Measurements from ENCODE around the gene GARRE1.
"Not testable (repeated sequence)": the region's sequence is repeated elsewhere in the genome, so short reads cannot be mapped to it uniquely, and the experiment has no call there.

GARRE1 gene

DNA sequence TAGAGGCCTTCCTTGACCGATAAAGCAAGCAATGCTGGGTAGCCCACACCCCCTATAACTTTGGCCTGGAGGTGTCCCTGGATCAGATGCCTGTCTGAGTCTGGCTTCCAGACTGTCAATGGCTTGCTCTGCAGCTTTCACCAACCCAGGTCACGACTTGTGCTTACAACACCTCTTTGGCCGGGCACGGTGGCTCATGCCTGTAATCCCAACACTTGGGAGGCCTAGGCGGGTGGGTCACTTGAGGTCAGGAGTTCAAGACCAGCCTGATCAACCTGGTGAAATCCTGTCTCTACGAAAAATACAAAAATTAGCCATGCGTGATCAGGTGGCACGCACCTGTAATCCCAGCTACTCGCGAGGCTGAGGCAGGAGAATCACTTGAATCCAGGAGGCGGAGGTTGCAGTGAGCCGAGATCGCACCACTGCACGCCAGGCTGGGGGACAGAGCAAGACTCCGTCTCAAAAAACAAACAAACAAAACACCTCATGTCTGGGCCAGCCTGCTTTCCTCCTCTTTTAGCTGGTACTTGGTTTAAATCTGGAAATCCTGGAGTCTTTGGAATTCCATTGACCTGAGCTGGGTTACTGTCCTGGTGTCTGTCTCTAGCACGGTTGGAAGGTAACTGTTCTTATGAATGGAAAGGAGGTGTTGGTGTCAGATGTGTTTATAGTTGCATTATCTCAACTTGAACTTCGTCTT, 10.3 kb upstream of the GARRE1 start:
- H3K27ac ChIP-seq (ENCODE audit: low read depth in 2 of 2, low read length in 2 of 2): no peak overlapping the region
- H3K27me3 ChIP-seq (ENCODE audit: control insufficient read depth in 2 of 2, insufficient read depth in 2 of 2, low read length in 2 of 2): no peaks in the 10 kb centered on the region

DNA sequence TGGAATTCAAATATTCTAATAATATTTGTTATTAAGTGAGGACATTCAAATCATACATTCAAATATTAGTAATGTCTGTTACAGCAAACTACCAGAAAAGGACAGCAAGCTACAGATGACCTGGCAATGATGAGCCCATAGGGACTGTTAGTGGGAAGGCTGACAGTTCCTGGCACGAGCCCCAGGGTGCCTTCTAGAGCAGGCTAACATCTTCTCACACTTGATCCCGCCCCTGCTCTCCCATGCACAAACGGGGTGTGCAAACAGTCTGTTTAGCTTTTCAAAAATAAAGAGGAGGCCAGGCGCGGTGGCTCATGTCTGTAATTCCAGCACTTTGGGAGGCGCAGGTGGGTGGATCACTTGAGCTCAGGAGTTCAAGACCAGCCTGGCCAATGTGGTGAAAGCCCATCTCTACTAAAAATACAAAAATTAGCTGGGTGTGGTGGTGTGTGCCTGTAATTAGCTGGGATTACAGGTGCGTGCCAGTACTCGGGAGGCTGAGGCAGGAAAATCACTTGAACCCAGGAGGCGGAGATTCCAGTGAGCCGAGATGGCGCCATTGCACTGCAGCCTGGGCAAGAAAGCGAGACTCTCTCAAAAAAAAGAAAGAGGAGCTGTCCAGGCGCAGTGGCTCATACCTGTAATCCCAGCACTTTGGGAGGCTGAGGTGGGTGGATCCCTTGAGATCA, 9.6 kb upstream of the GARRE1 start:
- Histone ChIP-seq H3K27me3 (ENCODE audit: control insufficient read depth in 2 of 2, insufficient read depth in 2 of 2, low read length in 2 of 2) (no peaks in the 10 kb centered on the region), H3K4me3 (ENCODE audit: low read length in 2 of 2) (no peak overlapping the region), H3K27ac (ENCODE audit: low read depth in 2 of 2, low read length in 2 of 2) (no peak overlapping the region), H3K4me1 (ENCODE audit: control insufficient read depth in 2 of 2, insufficient read depth in 2 of 2, low read length in 2 of 2) (no peaks in the 10 kb centered on the region), H3K9ac (ENCODE audit: low read depth in 1 of 2, low read length in 2 of 2) (no peak overlapping the region), H3K36me3 (ENCODE audit: control insufficient read depth in 2 of 2, insufficient read depth in 2 of 2, low read length in 2 of 2) (no peaks in the 10 kb centered on the region), H3K9me3 (ENCODE audit: control insufficient read depth in 2 of 2, low read length in 2 of 2) (no peaks in the 10 kb centered on the region)

More for the DNA sequence above, 10.3 kb upstream of the GARRE1 start:
- Histone ChIP-seq H3K4me1 (ENCODE audit: control insufficient read depth in 2 of 2, insufficient read depth in 2 of 2, low read length in 2 of 2) (no peaks in the 10 kb centered on the region), H3K9me3 (ENCODE audit: control insufficient read depth in 2 of 2, low read length in 2 of 2) (no peaks in the 10 kb centered on the region), H3K9ac (ENCODE audit: low read depth in 1 of 2, low read length in 2 of 2) (no peak overlapping the region), H3K4me3 (ENCODE audit: low read length in 2 of 2) (no peak overlapping the region), H3K36me3 (ENCODE audit: control insufficient read depth in 2 of 2, insufficient read depth in 2 of 2, low read length in 2 of 2) (no peaks in the 10 kb centered on the region)

DNA sequence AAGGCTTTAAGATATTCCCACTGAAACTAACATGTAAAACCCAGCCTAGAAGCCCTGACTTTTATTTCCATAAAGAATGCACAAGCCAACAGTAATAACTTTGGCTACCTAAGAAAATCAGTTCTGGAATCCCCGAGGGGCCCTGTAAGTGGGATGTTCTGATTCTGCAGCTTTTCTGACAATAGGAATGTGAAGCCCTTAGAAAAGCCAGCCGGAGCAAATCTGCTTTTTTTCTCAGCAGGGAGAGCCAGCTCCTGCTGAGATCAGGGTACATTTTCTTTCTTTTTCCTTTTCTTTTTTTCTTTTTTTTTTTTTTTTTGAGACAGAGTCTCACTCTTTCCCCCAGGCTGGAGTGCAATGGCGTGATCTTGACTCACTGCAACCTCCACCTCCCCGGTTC, 8.0 kb upstream of the GARRE1 start:
- no peaks in the 10 kb centered on the region for H3K36me3 ChIP-seq (ENCODE audit: control insufficient read depth in 2 of 2, insufficient read depth in 2 of 2, low read length in 2 of 2)
- H3K4me1 ChIP-seq (ENCODE audit: control insufficient read depth in 2 of 2, insufficient read depth in 2 of 2, low read length in 2 of 2): no peaks in the 10 kb centered on the region
- H3K4me3 ChIP-seq (ENCODE audit: low read length in 2 of 2): no peak overlapping the region
- no peaks in the 10 kb centered on the region for H3K27me3 ChIP-seq (ENCODE audit: control insufficient read depth in 2 of 2, insufficient read depth in 2 of 2, low read length in 2 of 2)
- H3K9ac ChIP-seq (ENCODE audit: low read depth in 1 of 2, low read length in 2 of 2): no peak overlapping the region
- no peak overlapping the region for H3K27ac ChIP-seq (ENCODE audit: low read depth in 2 of 2, low read length in 2 of 2)
- no peaks in the 10 kb centered on the region for H3K9me3 ChIP-seq (ENCODE audit: control insufficient read depth in 2 of 2, low read length in 2 of 2)

DNA sequence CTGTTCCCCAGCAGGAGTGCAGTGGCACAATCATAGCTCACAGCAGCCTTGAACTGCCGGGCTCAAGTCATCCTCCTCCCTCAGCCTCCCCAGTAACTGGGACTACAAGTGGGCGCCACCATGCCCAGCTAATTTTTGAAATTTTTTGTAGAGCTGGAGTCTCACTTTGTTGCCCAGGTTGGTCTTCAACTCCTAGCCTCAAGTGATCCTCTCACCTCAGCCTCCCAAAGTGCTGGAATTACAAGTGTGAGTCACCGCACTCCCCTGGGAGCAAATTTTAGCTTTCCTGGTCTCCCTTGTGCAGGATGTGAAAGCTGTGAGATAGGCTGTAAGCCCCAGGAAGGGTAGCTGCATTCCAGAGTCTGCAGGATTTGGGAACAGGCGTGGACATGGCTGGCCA, 5.4 kb upstream of the GARRE1 start:
- Histone ChIP-seq H3K4me3 (ENCODE audit: low read length in 2 of 2) (no peak overlapping the region), H3K36me3 (ENCODE audit: control insufficient read depth in 2 of 2, insufficient read depth in 2 of 2, low read length in 2 of 2) (no peaks in the 10 kb centered on the region), H3K4me1 (ENCODE audit: control insufficient read depth in 2 of 2, insufficient read depth in 2 of 2, low read length in 2 of 2) (peaks cover 0 to 3% of the 10 kb centered on the region in 2 donors), H3K27ac (ENCODE audit: low read depth in 2 of 2, low read length in 2 of 2) (no peak overlapping the region), H3K27me3 (ENCODE audit: control insufficient read depth in 2 of 2, insufficient read depth in 2 of 2, low read length in 2 of 2) (no peaks in the 10 kb centered on the region), H3K9me3 (ENCODE audit: control insufficient read depth in 2 of 2, low read length in 2 of 2) (no peaks in the 10 kb centered on the region), H3K9ac (ENCODE audit: low read depth in 1 of 2, low read length in 2 of 2) (no peak overlapping the region)

DNA sequence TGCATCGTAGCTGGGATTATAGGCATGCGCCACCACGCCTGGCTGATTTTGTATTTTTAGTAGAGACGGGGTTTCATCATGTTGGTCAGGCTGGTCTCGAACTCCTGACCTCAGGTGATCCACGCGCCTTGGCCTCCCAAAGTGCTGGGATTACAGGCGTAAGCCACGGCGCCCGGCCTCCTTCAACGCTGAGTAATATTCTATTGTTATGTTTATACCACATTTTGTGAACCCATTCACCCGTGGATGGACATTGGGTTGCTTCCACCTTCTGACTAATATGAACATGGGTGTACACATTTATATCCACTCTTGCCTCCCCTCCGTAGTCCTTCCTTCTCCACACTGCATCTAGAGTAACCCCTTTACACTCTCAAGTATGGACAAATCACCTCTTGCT, 1.2 kb upstream of the GARRE1 start:
- not testable (repeated sequence) for H3K9ac ChIP-seq (ENCODE audit: low read depth in 1 of 2, low read length in 2 of 2); H3K9me3 ChIP-seq (ENCODE audit: control insufficient read depth in 2 of 2, low read length in 2 of 2); H3K36me3 ChIP-seq (ENCODE audit: control insufficient read depth in 2 of 2, insufficient read depth in 2 of 2, low read length in 2 of 2); H3K27ac ChIP-seq (ENCODE audit: low read depth in 2 of 2, low read length in 2 of 2); H3K4me1 ChIP-seq (ENCODE audit: control insufficient read depth in 2 of 2, insufficient read depth in 2 of 2, low read length in 2 of 2); H3K27me3 ChIP-seq (ENCODE audit: control insufficient read depth in 2 of 2, insufficient read depth in 2 of 2, low read length in 2 of 2); H3K4me3 ChIP-seq (ENCODE audit: low read length in 2 of 2)

DNA sequence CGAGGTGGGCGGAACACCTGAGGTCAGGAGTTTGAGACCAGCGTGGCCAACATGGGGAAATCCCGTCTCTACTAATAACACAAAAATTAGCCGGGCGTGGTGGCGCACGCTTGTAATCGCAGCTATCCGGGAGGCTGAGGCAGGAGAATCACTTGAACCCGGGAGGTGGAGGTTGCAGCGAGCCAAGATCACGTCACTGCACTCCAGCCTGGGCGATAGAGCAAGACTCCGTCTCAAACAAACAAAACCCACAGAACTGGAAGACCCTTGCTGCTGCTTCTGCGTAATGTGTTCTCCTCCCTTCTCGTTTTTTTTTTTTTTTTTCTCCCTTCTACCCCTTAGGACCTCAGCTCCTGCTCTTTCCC, 691 bp upstream of the GARRE1 start:
- H3K4me3 ChIP-seq (ENCODE audit: low read length in 2 of 2): peak overlapping the region; percentile 73 to 89
- not testable (repeated sequence) for H3K4me1 ChIP-seq (ENCODE audit: control insufficient read depth in 2 of 2, insufficient read depth in 2 of 2, low read length in 2 of 2); H3K36me3 ChIP-seq (ENCODE audit: control insufficient read depth in 2 of 2, insufficient read depth in 2 of 2, low read length in 2 of 2); H3K27me3 ChIP-seq (ENCODE audit: control insufficient read depth in 2 of 2, insufficient read depth in 2 of 2, low read length in 2 of 2); H3K9me3 ChIP-seq (ENCODE audit: control insufficient read depth in 2 of 2, low read length in 2 of 2)
- H3K9ac ChIP-seq (ENCODE audit: low read depth in 1 of 2, low read length in 2 of 2): peak overlapping the region; percentile 73 to 95
- H3K27ac ChIP-seq (ENCODE audit: low read depth in 2 of 2, low read length in 2 of 2): peak overlapping the region; percentile 90

DNA sequence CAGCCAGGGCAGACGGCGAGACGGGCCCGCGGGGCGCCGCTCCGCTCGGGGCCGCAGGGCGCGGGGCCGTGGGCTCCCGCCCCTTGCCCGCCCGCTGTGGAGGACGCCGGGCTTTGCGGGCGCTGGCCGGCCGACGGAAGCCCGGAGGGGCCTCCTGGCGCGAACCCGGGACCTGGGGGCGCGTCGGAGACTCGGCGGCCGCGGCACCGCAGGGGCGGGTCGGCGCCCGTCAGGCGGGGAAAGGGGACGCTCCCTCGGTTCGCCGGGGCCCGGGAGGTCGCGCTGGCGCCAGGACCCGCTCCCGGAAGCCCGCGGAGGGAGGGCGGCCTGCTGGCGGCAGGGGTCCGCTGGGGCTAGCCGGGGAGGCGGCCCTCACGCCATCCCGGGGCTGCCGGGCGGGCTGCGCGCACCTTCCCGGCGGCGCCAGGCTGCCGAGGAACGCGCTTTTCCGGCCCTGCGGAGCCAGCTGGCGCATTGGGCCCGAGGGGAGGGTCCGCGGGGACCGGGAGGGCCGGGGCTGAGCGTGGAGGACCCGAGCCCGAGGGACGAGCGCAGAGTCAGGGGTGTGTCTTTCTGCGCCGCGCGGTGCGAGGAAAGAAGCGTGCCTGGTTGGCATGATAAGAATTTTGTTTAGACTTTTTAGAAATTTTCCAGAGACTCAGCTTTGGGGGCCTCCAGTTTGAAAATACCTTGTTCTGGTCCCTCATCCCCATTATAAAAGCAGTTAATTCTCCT, 511 bp downstream of the GARRE1 start:
- Histone ChIP-seq H3K27me3 (ENCODE audit: control insufficient read depth in 2 of 2, insufficient read depth in 2 of 2, low read length in 2 of 2) (no peaks in the 10 kb centered on the region), H3K36me3 (ENCODE audit: control insufficient read depth in 2 of 2, insufficient read depth in 2 of 2, low read length in 2 of 2) (no peaks in the 10 kb centered on the region), H3K4me1 (ENCODE audit: control insufficient read depth in 2 of 2, insufficient read depth in 2 of 2, low read length in 2 of 2) (peaks cover 12 to 17% of the 10 kb centered on the region in 2 donors), H3K27ac (ENCODE audit: low read depth in 2 of 2, low read length in 2 of 2) (peak overlapping the region; percentile 68 to 70), H3K9ac (ENCODE audit: low read depth in 1 of 2, low read length in 2 of 2) (peak overlapping the region; percentile 72 to 95), H3K9me3 (ENCODE audit: control insufficient read depth in 2 of 2, low read length in 2 of 2) (no peaks in the 10 kb centered on the region), H3K4me3 (ENCODE audit: low read length in 2 of 2) (peak overlapping the region; percentile 81 to 89)

DNA sequence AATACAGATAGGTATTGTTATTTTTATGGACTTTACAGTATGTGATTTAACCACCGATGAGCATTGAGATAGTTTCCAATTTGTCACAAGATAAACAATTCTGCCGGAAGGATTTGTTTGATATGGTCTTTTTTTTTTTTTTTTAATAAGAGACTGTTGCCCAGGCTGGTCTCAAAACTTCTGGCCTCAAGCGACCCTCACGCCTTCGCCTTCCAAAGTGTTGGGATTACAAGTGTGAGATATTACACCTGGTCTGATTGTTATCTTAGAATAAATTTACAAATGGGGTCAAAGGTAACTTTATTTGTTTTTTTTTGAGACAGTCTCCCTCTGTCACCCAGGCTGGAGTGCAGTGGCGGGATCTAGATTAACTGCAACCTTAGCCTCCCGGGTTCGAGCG, 1.2 kb downstream of the GARRE1 start:
- Histone ChIP-seq H3K27ac (ENCODE audit: low read depth in 2 of 2, low read length in 2 of 2) (no peak overlapping the region), H3K9me3 (ENCODE audit: control insufficient read depth in 2 of 2, low read length in 2 of 2) (no peaks in the 10 kb centered on the region), H3K36me3 (ENCODE audit: control insufficient read depth in 2 of 2, insufficient read depth in 2 of 2, low read length in 2 of 2) (no peaks in the 10 kb centered on the region), H3K27me3 (ENCODE audit: control insufficient read depth in 2 of 2, insufficient read depth in 2 of 2, low read length in 2 of 2) (no peaks in the 10 kb centered on the region), H3K4me3 (ENCODE audit: low read length in 2 of 2) (peak overlapping the region; percentile 81 to 89), H3K9ac (ENCODE audit: low read depth in 1 of 2, low read length in 2 of 2) (peak overlapping the region; percentile 72 to 95), H3K4me1 (ENCODE audit: control insufficient read depth in 2 of 2, insufficient read depth in 2 of 2, low read length in 2 of 2) (peaks cover 13 to 18% of the 10 kb centered on the region in 2 donors)

DNA sequence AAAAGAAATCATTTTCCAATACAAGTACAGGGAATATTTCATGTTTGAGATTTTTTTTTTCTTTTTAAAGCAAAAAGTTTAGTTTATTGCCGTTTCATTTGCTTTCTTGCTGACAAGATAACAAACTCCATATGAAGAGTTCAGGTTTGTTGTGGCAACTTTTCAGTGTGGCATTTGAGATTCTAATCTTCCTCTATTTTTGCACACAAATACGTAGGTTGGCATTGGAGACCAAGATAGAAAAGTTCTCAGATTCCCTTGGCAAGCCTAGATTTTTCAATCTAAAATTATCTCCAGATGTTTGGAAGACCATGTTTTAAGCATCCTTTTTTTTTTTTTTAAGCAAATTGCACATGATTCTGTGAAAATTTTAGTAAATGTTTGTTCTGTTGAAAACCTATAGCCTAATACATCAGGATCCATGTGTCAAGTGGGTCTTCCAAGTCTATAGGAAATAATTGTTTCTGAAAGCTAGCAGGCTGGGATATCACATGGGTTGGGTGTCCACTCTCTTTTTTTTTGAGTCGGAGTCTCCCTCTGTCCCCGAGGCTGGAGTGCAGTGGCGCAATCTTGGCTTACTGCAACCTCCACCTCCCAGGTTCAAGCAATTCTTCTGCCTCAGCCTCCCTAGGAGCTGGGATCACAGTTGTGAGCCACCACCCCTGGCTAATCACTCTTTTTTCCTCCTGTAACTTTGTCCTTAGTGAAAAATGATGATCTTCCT, 2.6 kb downstream of the GARRE1 start:
- H3K27ac ChIP-seq (ENCODE audit: low read depth in 2 of 2, low read length in 2 of 2): no peak overlapping the region
- no peaks in the 10 kb centered on the region for H3K36me3 ChIP-seq (ENCODE audit: control insufficient read depth in 2 of 2, insufficient read depth in 2 of 2, low read length in 2 of 2)
- no peaks in the 10 kb centered on the region for H3K9me3 ChIP-seq (ENCODE audit: control insufficient read depth in 2 of 2, low read length in 2 of 2)
- H3K4me3 ChIP-seq (ENCODE audit: low read length in 2 of 2): no peak overlapping the region
- H3K27me3 ChIP-seq (ENCODE audit: control insufficient read depth in 2 of 2, insufficient read depth in 2 of 2, low read length in 2 of 2): no peaks in the 10 kb centered on the region
- peaks cover 15 to 18% of the 10 kb centered on the region in 2 donors for H3K4me1 ChIP-seq (ENCODE audit: control insufficient read depth in 2 of 2, insufficient read depth in 2 of 2, low read length in 2 of 2)
- H3K9ac ChIP-seq (ENCODE audit: low read depth in 1 of 2, low read length in 2 of 2): no peak overlapping the region

DNA sequence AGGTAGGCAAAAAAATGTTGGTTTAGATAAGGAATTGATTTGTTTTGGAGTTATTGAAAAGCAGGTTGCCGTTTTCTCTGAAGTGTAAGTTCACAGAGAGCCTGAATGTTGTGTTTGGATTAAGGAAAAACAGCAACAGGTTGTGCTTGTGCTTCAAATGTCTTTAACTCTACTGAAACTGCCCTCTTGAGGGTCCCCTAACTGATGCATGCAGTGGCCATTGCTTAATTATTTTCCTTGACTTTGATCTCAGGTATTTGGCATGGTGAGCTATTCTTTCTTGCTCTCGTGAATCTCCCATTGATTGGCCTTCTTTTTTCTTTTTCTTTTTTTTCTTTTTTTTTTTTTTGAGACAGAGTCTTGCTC, 3.2 kb downstream of the GARRE1 start:
- Histone ChIP-seq H3K27me3 (ENCODE audit: control insufficient read depth in 2 of 2, insufficient read depth in 2 of 2, low read length in 2 of 2) (no peaks in the 10 kb centered on the region), H3K27ac (ENCODE audit: low read depth in 2 of 2, low read length in 2 of 2) (no peak overlapping the region), H3K9me3 (ENCODE audit: control insufficient read depth in 2 of 2, low read length in 2 of 2) (no peaks in the 10 kb centered on the region), H3K36me3 (ENCODE audit: control insufficient read depth in 2 of 2, insufficient read depth in 2 of 2, low read length in 2 of 2) (no peaks in the 10 kb centered on the region), H3K4me3 (ENCODE audit: low read length in 2 of 2) (no peak overlapping the region), H3K9ac (ENCODE audit: low read depth in 1 of 2, low read length in 2 of 2) (no peak overlapping the region), H3K4me1 (ENCODE audit: control insufficient read depth in 2 of 2, insufficient read depth in 2 of 2, low read length in 2 of 2) (peaks cover 15 to 18% of the 10 kb centered on the region in 2 donors)
